SKM-1 treated with dmso at 0.1 percent for 144 hours (cell line): ENCODE results near the gene EFEMP2.

ENCODE experiments used
- DNase-seq: peaks from one replicate; lab custom pipeline; 2025; ENCODE audit not compliant: unreplicated experiment; lab: John Stamatoyannopoulos, UW

EFEMP2 gene

GRCh38 chr11:65872586-65873317, at the start of gene EFEMP2:
Gene EFEMP2, minus strand, starts transcription at chr11:65872800. Its CDS starts 446 bp downstream, at chr11:65872354.
- no peak for DNase-seq

- DNase-seq = no peak
Observed at GRCh38 chr11:65921876-65922275, 49.3 kb upstream of the EFEMP2 start.

- no peak for DNase-seq
Observed at GRCh38 chr11:65921033-65921555, 48.5 kb upstream of the EFEMP2 start.

- no peak for DNase-seq
Observed at GRCh38 chr11:65920372-65920802, 47.8 kb upstream of the EFEMP2 start.

- DNase-seq = no peak
Observed at GRCh38 chr11:65919573-65920371, 47.2 kb upstream of the EFEMP2 start.

- peak; percentile 97 for DNase-seq
Observed at GRCh38 chr11:65919141-65919572, 46.6 kb upstream of the EFEMP2 start, which contains the start of gene DRAP1. Gene DRAP1, plus strand, starts transcription at chr11:65919426. Its CDS starts 76 bp downstream, at chr11:65919502.

- no peak for DNase-seq
Observed at GRCh38 chr11:65918211-65919140, 45.9 kb upstream of the EFEMP2 start, which contains the start of gene C11orf68. Gene C11orf68, minus strand, starts transcription at chr11:65919062. Its CDS starts 31 bp downstream, at chr11:65919031.

GRCh38 chr11:65917434-65918210, 45.0 kb upstream of the EFEMP2 start:
- no peak for DNase-seq

GRCh38 chr11:65917077-65917433, 44.5 kb upstream of the EFEMP2 start:
- no peak for DNase-seq

GRCh38 chr11:65916391-65916790, 43.8 kb upstream of the EFEMP2 start:
- no peak for DNase-seq

- no peak for DNase-seq
Observed at GRCh38 chr11:65915821-65916251, 43.2 kb upstream of the EFEMP2 start.

- no peak for DNase-seq
Observed at GRCh38 chr11:65915101-65915820, 42.7 kb upstream of the EFEMP2 start.

- no peak for DNase-seq
Observed at GRCh38 chr11:65912845-65913244, 40.2 kb upstream of the EFEMP2 start.

- DNase-seq = peak; percentile 27
Observed at GRCh38 chr11:65911682-65912568, 39.3 kb upstream of the EFEMP2 start.

- DNase-seq = no peak
Observed at GRCh38 chr11:65907878-65908277, 35.3 kb upstream of the EFEMP2 start.

- no peak for DNase-seq
Observed at GRCh38 chr11:65906602-65907001, 34.0 kb upstream of the EFEMP2 start.

GRCh38 chr11:65903715-65904114, 31.1 kb upstream of the EFEMP2 start:
- DNase-seq = no peak

GRCh38 chr11:65903068-65903481, 30.5 kb upstream of the EFEMP2 start:
- no peak for DNase-seq
